Stimulated activated effector memory CD8-positive, alpha-beta T cell treated with anti-CD3 and anti-CD28 coated beads, Interleukin-12 subunit alpha, Interleukin-12 subunit beta, amount 100 ng/mL, for 72 hours (primary cell): Measurements from ENCODE around the gene ARSD.
"Not testable (repeated sequence)": the region's sequence is repeated elsewhere in the genome, so short reads cannot be mapped to it uniquely, and the experiment has no call there.

Experiments used
- ATAC-seq: fragments of 150-1000 bp; cut with Tn5 transposase; 2 replicates; pipeline ENCODE4 v1.10.0; 2021
- DNase-seq, 2 donors: peaks; one replicate each; pipeline ENCODE4 v3.0.0; 2021 to 2022; ENCODE audit warnings: low spot score in 2 of 2
- H3K27ac Mint-ChIP-seq: one replicate; pipeline ENCODE4 v1.8.0; 2022; ENCODE audit warnings: mild to moderate bottlenecking, mixed read lengths
- H3K36me3 Mint-ChIP-seq: one replicate; pipeline ENCODE4 v1.8.0; 2022; ENCODE audit warnings: mild to moderate bottlenecking, mixed read lengths
- H3K4me1 Mint-ChIP-seq: one replicate; pipeline ENCODE4 v1.8.0; 2022; ENCODE audit warnings: mixed read lengths
- H3K4me3 Mint-ChIP-seq: one replicate; pipeline ENCODE4 v1.8.0; 2022; ENCODE audit warnings: mild to moderate bottlenecking, mixed read lengths
- H3K9me3 Mint-ChIP-seq: one replicate; pipeline ENCODE4 v1.8.0; 2022; ENCODE audit warnings: mixed read lengths

Gene ARSD

DNA sequence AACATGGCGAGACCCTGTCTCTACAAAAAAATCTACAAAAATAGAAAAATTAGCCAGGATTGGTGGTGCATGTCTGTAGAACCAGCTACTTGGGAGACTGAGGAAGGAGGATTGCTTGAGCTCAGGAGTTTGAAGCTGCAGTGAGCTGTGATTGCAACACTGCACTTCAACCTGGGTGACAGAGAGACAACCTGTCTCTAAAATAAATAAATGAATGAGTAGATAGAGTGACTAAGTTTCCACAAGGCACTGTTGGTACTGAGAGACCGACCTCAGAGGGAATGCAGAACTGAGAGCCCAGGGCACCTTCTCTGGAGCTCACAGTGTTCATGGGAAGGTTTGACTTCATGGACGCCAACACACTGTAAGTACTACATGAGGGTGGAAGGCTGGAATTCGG lies 26.7 kb upstream of the ARSD start:
- ATAC-seq (no peak), DNase-seq (no peak)
- no peak overlapping the region for H3K4me3 Mint-ChIP-seq
- no peaks in the 10 kb centered on the region for H3K4me1 Mint-ChIP-seq
- H3K27ac Mint-ChIP-seq = no peak overlapping the region
- no peaks in the 10 kb centered on the region for H3K36me3 Mint-ChIP-seq
- no peaks in the 10 kb centered on the region for H3K9me3 Mint-ChIP-seq

DNA sequence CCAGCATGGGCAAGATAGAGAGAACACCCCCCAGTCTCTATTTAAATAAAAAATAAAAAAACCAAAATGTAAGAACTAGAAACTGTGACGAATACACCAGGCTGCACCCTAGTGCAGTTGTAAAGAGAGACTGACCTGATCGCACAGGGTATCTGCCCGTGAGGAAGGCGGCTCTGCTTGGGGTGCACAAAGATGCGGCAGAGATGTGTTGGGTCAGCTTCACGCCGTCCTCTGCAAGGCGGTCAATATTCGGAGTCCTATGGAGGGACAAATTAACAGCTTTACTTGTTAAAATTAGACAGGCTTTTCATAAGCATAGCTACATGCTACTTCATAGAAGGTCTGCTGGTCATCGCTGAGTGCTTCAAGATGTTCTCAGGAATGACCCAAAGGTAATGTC lies 26.1 kb upstream of the ARSD start:
- Mint-ChIP-seq H3K27ac (no peak overlapping the region), H3K4me3 (no peak overlapping the region), H3K36me3 (no peaks in the 10 kb centered on the region), H3K4me1 (no peaks in the 10 kb centered on the region), H3K9me3 (no peaks in the 10 kb centered on the region)
- DNase-seq = no peak
- no peak for ATAC-seq

DNA sequence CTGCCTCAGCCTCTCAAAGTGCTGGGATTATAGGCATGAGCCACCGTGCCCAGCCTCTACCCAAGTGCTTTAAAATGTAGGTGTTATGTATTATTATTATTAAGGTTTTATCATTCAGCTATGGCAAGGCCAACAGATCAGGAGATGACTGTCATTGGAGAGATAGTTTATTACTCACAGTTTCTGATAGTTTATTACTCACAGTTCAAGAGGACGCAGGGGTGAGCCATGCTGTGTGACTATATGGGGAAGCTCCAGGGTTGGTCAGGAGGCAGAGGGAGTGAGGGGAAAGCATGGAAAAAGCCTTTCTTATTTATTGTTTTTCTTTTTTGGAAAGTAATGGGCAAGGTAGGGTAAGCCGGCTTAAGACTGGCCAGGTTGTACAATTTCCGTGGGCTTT lies 25.4 kb upstream of the ARSD start:
- no peaks in the 10 kb centered on the region for H3K4me1 Mint-ChIP-seq
- no peak overlapping the region for H3K4me3 Mint-ChIP-seq
- no peak for DNase-seq
- no peak overlapping the region for H3K27ac Mint-ChIP-seq
- ATAC-seq = no peak
- no peaks in the 10 kb centered on the region for H3K36me3 Mint-ChIP-seq
- H3K9me3 Mint-ChIP-seq = no peaks in the 10 kb centered on the region

DNA sequence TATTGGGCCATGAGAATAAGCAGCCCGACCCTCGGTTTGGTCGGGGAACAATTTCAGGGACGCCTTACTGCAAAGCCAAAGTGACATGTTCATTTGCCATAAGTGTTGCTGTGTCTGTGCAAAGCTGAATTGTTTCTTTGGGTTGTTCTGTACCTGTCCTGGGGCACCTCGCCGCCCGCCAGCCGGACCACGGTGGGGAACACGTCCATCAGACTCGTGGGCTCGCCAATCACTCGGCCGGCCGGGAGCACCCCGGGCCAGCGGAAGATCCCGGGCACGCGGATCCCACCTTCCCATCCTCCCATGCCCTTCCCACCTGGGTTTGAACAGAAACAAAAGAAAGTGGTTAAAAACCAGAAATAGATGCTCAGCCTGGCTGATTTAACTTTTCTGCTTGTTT lies 8.8 kb upstream of the ARSD start:
- H3K36me3 Mint-ChIP-seq, H3K27ac Mint-ChIP-seq, H3K4me1 Mint-ChIP-seq, H3K9me3 Mint-ChIP-seq, ATAC-seq, H3K4me3 Mint-ChIP-seq, DNase-seq: not testable (repeated sequence)

DNA sequence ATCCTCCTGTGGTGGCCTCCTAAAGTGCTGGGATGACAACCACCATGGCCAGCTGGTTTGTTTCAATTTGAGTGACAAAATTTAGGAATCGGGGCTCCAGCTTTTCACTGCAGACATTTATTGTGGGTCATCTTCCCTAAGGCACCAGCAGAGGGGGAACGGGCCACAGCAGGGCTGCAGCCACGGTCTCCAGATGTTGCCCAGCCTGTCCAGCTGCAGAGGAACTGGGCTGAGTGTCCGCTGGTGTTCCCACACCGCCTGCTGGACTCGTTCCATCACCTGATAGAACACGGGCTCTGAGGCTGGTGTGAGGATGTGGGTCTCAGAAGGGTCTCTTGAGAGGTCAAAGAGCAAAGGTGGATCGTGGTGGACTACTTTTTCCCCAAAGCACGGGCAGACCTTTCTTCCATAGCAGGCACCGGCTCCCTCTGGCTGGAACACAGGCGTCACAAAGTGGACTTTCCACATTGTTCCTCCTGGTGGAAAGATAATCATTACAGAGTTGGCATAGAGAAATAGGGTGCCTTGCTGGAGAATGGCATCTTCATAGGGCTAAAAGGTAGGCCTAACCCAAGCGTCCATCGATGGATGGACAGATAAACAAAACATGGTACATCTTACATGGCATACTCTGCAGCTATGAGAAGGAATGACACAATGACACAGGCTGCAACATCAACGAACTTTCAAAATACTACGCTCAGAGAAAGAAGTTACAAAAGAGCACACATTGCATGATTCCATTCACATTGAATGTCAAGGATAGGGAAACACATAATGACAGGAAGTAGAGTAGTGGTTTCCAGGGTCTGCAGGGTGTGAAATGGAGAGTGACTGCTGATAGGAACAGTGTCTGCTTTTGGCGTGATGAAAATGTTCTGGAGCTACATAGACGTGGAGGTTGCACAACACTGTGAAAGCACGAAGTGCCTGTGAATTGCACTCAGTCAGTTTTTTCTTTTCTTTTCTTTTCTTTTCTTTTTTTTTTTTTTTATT lies 5.9 kb upstream of the ARSD start:
- no peaks in the 10 kb centered on the region for H3K9me3 Mint-ChIP-seq
- ATAC-seq = no peak
- no peak overlapping the region for H3K27ac Mint-ChIP-seq
- peaks cover 5% of the 10 kb centered on the region for H3K4me1 Mint-ChIP-seq
- DNase-seq = no peak
- H3K36me3 Mint-ChIP-seq = no peaks in the 10 kb centered on the region
- no peak overlapping the region for H3K4me3 Mint-ChIP-seq

DNA sequence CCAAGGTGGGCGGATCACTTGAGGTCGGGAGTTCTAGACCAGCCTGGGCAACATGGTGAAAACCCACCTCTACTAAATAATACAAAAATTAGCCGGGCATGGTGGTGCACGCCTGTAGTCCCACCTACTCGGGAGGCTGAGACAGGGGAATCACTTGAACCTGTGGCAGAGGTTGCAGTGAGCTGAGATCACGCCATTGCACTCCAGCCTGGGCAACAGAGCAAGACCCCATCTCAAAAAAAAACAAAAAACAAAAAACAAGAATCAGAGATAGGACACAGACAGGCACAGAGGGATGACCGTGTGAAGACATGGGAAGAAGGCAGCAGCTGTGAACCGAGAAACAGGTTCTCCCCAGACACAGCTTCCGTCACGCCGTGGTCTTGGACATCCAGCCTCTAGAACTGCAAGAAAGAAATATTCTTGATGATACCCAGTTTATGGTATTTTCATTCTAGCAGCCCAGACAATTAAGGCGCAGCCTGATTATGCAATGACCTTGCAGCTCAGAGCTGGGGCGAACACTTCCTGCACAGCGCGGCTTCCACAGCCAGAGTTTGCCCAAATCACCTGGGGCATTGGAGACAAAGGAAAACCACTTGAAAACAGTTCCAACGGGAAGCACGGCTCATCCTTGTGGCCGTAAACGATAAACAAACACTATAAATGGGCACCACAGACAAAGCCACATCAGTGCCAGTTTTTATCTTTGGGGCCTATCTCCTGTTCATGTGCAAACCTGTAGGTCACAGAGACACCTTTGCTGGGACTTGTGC lies 4.2 kb upstream of the ARSD start:
- Mint-ChIP-seq H3K4me3 (no peak overlapping the region), H3K27ac (no peak overlapping the region), H3K4me1 (peaks cover 5% of the 10 kb centered on the region), H3K9me3 (no peaks in the 10 kb centered on the region), H3K36me3 (no peaks in the 10 kb centered on the region)
- DNase-seq (no peak), ATAC-seq (no peak)

DNA sequence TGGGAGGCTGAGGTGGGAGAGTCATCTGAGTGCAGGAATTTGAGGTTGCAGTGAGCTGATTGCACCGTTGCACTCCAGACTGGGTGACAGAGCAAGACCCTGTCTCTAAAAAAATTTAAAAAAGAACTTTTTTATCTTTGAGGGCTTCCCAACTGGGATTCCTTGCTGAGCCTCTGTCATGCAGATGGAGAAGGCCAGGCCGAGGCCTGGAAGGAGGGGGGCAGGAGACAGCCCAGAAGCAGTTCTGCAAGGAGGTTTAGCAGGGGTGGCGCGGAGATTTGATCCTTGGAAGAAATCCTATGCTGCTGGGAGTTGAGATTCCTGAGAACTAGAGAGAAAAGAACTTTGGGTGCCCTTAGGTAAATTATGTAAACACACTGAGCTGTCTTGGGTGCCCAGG lies 2.5 kb upstream of the ARSD start:
- H3K36me3 Mint-ChIP-seq = no peaks in the 10 kb centered on the region
- DNase-seq = no peak
- no peak for ATAC-seq
- no peak overlapping the region for H3K4me3 Mint-ChIP-seq
- no peaks in the 10 kb centered on the region for H3K9me3 Mint-ChIP-seq
- no peak overlapping the region for H3K27ac Mint-ChIP-seq
- peaks cover 5% of the 10 kb centered on the region for H3K4me1 Mint-ChIP-seq

DNA sequence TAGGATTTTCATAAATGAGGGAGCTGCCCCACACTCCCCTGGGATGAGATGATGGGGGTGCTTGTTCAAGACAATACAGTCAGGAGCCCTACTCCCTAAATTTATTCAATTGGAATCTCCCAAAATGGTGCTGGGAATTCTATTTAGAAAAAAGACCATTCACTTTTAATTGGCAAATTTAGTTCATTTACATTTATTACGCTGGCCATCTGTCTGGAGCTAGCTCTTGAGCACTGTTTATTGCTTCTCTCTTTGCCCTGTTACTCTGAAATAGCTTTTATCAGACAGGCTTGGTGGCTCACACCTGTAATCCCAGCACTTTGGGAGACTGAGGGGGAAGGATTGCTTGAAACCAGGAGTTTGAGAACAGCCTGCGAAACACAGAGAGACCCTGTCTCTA lies 2.0 kb upstream of the ARSD start:
- Mint-ChIP-seq H3K9me3 (no peaks in the 10 kb centered on the region), H3K36me3 (no peaks in the 10 kb centered on the region), H3K4me1 (peaks cover 5% of the 10 kb centered on the region), H3K4me3 (no peak overlapping the region), H3K27ac (no peak overlapping the region)
- DNase-seq = no peak
- no peak for ATAC-seq

DNA sequence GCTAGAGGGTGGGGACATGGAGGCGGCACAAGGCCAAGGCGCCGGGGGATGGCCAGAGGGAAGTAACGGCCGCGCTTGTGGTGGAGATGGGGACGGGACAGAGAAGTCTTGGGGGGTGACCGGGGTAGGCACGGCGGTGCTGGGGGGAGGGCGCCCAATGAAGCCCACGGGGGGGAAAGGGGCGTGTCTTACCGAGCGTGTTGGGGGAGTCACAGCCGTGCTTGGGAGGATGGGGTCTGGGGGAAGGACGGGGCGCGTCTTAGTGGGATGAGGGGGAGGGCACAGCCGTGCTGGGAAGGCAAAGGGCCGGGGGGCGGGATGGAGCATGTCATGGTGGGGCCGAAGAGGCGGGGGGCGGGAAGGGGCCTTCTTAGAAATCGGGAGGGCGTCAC lies 952 bp downstream of the ARSD start:
- no peak overlapping the region for H3K27ac Mint-ChIP-seq
- H3K4me3 Mint-ChIP-seq = peak overlapping the region; percentile 63
- no peaks in the 10 kb centered on the region for H3K9me3 Mint-ChIP-seq
- ATAC-seq (no peak), DNase-seq (no peak)
- H3K36me3 Mint-ChIP-seq = no peaks in the 10 kb centered on the region
- peaks cover 5% of the 10 kb centered on the region for H3K4me1 Mint-ChIP-seq

DNA sequence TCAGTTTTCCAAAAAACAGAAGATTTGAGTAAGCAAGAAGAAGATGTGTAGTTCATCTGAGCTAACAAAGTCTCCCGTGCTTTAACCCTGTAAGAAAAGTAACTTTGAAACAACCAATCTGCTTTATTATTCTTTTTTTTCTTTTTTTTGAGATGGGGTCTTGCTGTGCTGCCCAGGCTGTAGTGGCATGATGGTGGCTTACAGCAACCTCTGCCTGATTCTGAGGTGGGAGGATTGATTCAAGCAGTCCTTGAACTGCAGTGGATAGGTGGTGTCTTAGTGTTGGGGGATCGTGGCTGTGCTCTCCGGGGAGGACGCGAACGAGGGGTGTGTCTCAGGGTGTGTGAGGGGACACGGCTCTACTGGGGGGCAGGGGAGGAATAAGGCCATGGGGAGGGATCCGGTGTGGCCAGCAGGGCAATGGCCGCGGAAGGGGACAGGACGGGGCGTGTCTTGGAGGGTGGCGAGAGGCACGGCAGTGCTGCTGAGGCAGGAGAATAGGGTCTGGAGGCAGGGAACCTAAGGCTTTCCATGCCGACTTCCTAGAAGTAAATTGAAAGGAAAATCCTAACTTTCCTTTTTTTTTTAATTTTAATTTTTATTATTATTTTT lies 2.4 kb downstream of the ARSD start:
- DNase-seq = no peak
- Mint-ChIP-seq H3K9me3 (no peaks in the 10 kb centered on the region), H3K4me1 (peaks cover 5% of the 10 kb centered on the region), H3K4me3 (no peak overlapping the region), H3K27ac (no peak overlapping the region), H3K36me3 (no peaks in the 10 kb centered on the region)
- no peak for ATAC-seq

DNA sequence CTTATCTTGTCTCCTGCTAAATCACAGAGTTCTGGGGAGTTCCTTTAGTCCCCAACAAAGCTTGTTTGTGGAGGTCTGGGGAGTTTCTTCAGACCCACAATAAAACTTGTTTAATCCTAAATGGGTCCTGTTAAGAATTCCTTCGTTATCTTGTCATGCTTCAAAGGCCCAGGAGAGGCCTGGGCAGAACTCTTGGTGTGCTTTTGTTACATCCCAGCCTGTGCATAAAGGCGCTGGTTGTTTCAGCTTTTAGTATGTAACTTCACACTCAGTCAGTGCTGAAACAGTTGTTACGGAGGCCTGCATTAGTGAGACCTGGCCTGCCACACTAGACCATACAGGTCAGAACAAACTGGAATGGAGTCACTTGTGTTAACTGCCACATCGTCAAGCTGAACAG lies 2.9 kb downstream of the ARSD start:
- not testable (repeated sequence) for H3K9me3 Mint-ChIP-seq, H3K36me3 Mint-ChIP-seq, H3K4me1 Mint-ChIP-seq, H3K27ac Mint-ChIP-seq, ATAC-seq, H3K4me3 Mint-ChIP-seq, DNase-seq

DNA sequence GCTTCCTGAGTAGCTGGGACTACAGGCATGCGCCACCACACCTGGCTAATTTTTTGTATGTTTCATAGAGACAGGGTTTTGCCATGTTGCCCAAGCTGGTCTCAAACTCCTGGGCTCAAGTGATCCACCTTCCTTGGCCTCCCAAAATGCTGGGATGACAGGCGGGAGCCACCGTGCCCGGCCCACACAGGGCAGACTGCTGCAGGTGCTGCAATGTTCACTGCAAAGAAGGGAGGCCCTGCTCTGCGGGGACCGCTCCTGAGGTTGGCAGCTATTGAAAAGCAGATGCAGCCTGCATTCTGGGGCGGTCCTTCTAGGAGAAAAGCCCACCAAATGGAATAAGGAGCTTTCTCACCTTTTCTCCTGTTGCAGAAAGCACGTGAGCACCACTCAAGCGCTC lies 5.0 kb downstream of the ARSD start:
- no peak overlapping the region for H3K27ac Mint-ChIP-seq
- H3K4me1 Mint-ChIP-seq = no peaks in the 10 kb centered on the region
- DNase-seq (no peak), ATAC-seq (no peak)
- H3K4me3 Mint-ChIP-seq = no peak overlapping the region
- no peaks in the 10 kb centered on the region for H3K9me3 Mint-ChIP-seq
- no peaks in the 10 kb centered on the region for H3K36me3 Mint-ChIP-seq

DNA sequence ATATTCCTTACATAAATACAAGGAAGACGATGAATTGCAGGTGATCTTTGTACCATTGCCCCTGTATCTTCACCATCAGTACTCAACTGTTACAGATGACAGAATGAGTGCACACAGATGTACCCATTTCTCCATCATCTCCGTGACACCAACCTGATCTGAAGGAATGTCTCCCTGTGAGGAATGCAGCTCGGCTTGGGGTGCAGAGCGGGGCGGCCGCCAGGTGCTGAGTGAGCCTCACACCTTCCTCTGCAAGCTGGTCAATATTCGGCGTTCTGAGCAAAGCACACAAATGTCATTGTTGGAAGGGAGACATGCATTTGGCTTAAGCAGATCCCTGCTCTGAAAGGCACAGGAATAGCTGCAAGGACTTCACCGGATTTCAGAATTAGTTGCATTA lies 7.4 kb downstream of the ARSD start:
- Mint-ChIP-seq H3K4me1 (no peaks in the 10 kb centered on the region), H3K4me3 (no peak overlapping the region), H3K9me3 (no peaks in the 10 kb centered on the region), H3K27ac (no peak overlapping the region), H3K36me3 (no peaks in the 10 kb centered on the region)
- no peak for ATAC-seq
- DNase-seq = no peak

DNA sequence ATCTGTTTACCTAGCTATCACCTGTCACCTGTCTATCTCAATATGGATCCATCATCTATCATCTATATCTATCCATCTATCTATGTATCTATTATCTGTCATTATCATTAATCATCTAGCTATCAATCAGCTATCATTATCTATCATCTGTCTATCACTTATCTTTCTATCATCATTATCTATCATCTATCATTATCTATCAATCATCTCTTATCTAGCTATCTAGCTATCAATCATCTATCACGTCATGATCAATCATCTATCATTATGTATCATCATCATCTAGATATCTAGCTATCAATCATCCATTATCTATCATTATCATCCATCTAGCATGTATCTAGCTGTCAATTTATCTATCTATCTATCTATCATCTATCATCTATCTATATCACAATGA lies 7.9 kb downstream of the ARSD start:
- Mint-ChIP-seq H3K9me3 (no peaks in the 10 kb centered on the region), H3K4me1 (no peaks in the 10 kb centered on the region), H3K27ac (no peak overlapping the region), H3K36me3 (no peaks in the 10 kb centered on the region), H3K4me3 (no peak overlapping the region)
- ATAC-seq = no peak
- DNase-seq = no peak

DNA sequence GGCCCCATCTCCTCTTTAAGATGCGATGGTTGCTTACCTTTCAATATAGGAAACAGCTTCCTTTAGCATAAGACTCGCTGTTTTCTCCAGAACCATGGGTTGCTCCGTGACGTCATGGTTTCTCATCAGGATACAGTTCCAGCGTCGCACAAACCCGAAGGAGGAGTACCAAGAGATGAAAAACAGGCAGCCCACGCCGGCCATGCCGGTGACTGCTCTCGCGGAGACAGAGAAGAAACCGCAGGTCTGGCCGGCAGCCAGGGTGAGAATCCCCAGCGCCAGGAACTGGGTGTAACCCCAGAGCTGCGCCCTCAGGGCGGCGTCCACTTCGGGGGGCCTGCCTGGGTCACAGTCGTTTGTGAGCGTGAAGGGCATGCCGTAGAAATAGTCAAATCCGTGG lies 11.4 kb downstream of the ARSD start:
- Mint-ChIP-seq H3K36me3 (no peaks in the 10 kb centered on the region), H3K9me3 (no peaks in the 10 kb centered on the region), H3K4me3 (no peak overlapping the region), H3K4me1 (no peaks in the 10 kb centered on the region), H3K27ac (no peak overlapping the region)
- ATAC-seq = no peak
- DNase-seq = no peak

DNA sequence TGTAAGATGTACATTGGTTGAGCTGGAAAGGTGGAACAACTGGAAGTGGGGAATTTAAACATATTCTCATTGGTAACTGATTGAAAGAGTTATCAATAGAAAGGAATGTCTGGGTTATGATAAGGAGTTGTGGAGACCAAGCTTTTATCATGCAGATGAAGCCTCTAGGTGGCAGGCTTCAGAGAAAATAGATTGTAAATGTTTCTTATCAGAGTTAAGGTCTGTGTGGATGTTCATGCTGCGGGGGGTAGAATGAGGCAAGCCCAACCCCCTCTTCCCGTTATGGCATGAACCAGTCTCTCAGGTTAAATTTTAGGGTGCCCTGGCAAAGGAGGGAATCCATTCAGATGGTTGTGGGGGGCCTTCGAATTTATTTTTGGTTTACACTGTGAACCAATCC lies 16.0 kb downstream of the ARSD start:
- ATAC-seq = no peak
- no peak overlapping the region for H3K4me3 Mint-ChIP-seq

More for the DNA sequence above, 16.0 kb downstream of the ARSD start:
- DNase-seq = no peak
- H3K9me3 Mint-ChIP-seq = no peaks in the 10 kb centered on the region
- H3K27ac Mint-ChIP-seq = no peak overlapping the region
- no peaks in the 10 kb centered on the region for H3K4me1 Mint-ChIP-seq
- H3K36me3 Mint-ChIP-seq = no peaks in the 10 kb centered on the region
